A673 (cell line): ENCODE results near the gene INPP4B. TPM values are rescaled to one million over a fixed set of nuclear protein-coding genes. Genes with fewer than 3 reads are reported as not detected.

Source experiments
- BruUV-seq: library from RNA; stranded (reverse); fragments of 400-500 nt; replicated peaks from 2 replicates; lab custom pipeline; 2021; lab: Mats Ljungman, UMichigan
- CTCF ChIA-PET: fragments of 300-600 bp; sonication (Branson Sonifier 250); formaldehyde crosslinking; loops from one replicate; lab custom pipeline; 2022; ENCODE audit warnings: antibody characterized with exemption; lab: Charles Lee
- POLR2A ChIA-PET: fragments of 300-600 bp; sonication (Branson Sonifier 250); formaldehyde crosslinking; loops from one replicate; lab custom pipeline; 2022; ENCODE audit warnings: antibody characterized with exemption; ENCODE audit not compliant: low non-redundant PET; lab: Charles Lee
- DNase-seq: peaks from one replicate; pipeline ENCODE4 v3.0.0-alpha.2; 2015; ENCODE audit warnings: low spot score
- H3K27ac ChIP-seq: fragments of 200-600 bp; sonication (generic); 2 replicates; pipeline ENCODE4 v1.5.1; 2016; ENCODE audit warnings: mixed run types, low read depth, mild to moderate bottlenecking, mixed read lengths, antibody characterized with exemption, low read length; ENCODE audit not compliant: poor library complexity, severe bottlenecking
- H3K27me3 ChIP-seq: fragments of 200-600 bp; sonication (generic); replicated peaks from 2 replicates; pipeline ENCODE4 v1.6.1; 2017; ENCODE audit warnings: mixed run types, low read depth, mild to moderate bottlenecking, mixed read lengths, antibody characterized with exemption, low read length; ENCODE audit not compliant: insufficient read depth, poor library complexity
- H3K36me3 ChIP-seq: fragments of 200-600 bp; sonication (generic); 2 replicates; pipeline ENCODE4 v1.6.1; 2016; ENCODE audit warnings: mixed run types, mild to moderate bottlenecking, mixed read lengths, antibody characterized with exemption, low read length; ENCODE audit not compliant: insufficient read depth, poor library complexity, severe bottlenecking
- H3K4me1 ChIP-seq: fragments of 200-600 bp; sonication (generic); 2 replicates; pipeline ENCODE4 v1.6.1; 2017; ENCODE audit warnings: mixed run types, mild to moderate bottlenecking, mixed read lengths, antibody characterized with exemption, low read length; ENCODE audit not compliant: insufficient read depth, poor library complexity, severe bottlenecking
- H3K4me3 ChIP-seq: fragments of 200-600 bp; sonication (generic); 2 replicates; pipeline ENCODE4 v1.5.1; 2016; ENCODE audit warnings: low read depth, mixed run types, mild to moderate bottlenecking, mixed read lengths, low read length; ENCODE audit not compliant: poor library complexity, severe bottlenecking
- H3K9me3 ChIP-seq: fragments of 200-600 bp; sonication (generic); 2 replicates; pipeline ENCODE4 v1.6.1; 2016; ENCODE audit warnings: mixed run types, low read depth, mild to moderate bottlenecking, mixed read lengths, antibody characterized with exemption, low read length; ENCODE audit not compliant: poor library complexity, severe bottlenecking
- CTCF ChIP-seq: fragments of 300-800, 200-600 bp; sonication (generic); conservative IDR thresholded peaks from 2 replicates; pipeline ENCODE4 v1.5.1; 2017; ENCODE audit warnings: low read depth, mild to moderate bottlenecking, antibody characterized with exemption, low read length, moderate library complexity, mixed read lengths
- EZH2 ChIP-seq: fragments of 200-600 bp; sonication (generic); IDR thresholded peaks from 2 replicates; pipeline ENCODE4 v1.6.1; 2017; ENCODE audit warnings: borderline replicate concordance, low read depth, mild to moderate bottlenecking, mixed read lengths, antibody characterized with exemption, low read length; ENCODE audit not compliant: poor library complexity, severe bottlenecking
- intact Hi-C: fragments of 100-400 bp; cut with micrococcal nuclease; formaldehyde crosslinking; loops from one replicate; pipeline ENCODE4 v1.10.0; 2022; ENCODE audit not compliant: unreplicated experiment
- total RNA-seq: library from RNA; stranded (reverse); gene quantifications from 2 replicates; pipeline ENCODE4 v1.2.3, GENCODE V29; 2021

Gene INPP4B
- total RNA-seq, 1 experiment from 2014 or later, result 13.1 TPM

- CTCF ChIA-PET, result no interaction called here
- POLR2A ChIA-PET, result no interaction called here
- H3K36me3 ChIP-seq, result no peaks in the 10 kb centered on the region
- H3K4me1 ChIP-seq, result no peaks in the 10 kb centered on the region
- BruUV-seq, result no TSS peak
- TF ChIP-seq CTCF (no peak), EZH2 (no peak)
- no peak overlapping the region for H3K27ac ChIP-seq
- no peak for DNase-seq
- H3K27me3 ChIP-seq, result no peaks in the 10 kb centered on the region
- H3K4me3 ChIP-seq, result no peak overlapping the region
- H3K9me3 ChIP-seq, result peaks cover 6% of the 10 kb centered on the region
- intact Hi-C loops, result no loop called here
Observed at GRCh38 chr4:142322996-142323395, 523.1 kb downstream of the INPP4B start.

GRCh38 chr4:142318280-142318679 lies 527.8 kb downstream of the INPP4B start:
- no peak for DNase-seq
- ChIA-PET CTCF (no interaction called here), POLR2A (no interaction called here)
- no TSS peak for BruUV-seq
- Histone ChIP-seq H3K36me3 (no peaks in the 10 kb centered on the region), H3K27ac (no peak overlapping the region), H3K27me3 (no peaks in the 10 kb centered on the region), H3K4me3 (no peak overlapping the region), H3K4me1 (peaks cover 4% of the 10 kb centered on the region), H3K9me3 (peaks cover 6% of the 10 kb centered on the region)
- TF ChIP-seq EZH2, result no peak
- TF ChIP-seq CTCF, result no peak
- intact Hi-C loops, result no loop called here

GRCh38 chr4:142316913-142317312 lies 529.2 kb downstream of the INPP4B start:
- ChIA-PET CTCF (no interaction called here), POLR2A (no interaction called here)
- H3K9me3 ChIP-seq, result peaks cover 4% of the 10 kb centered on the region
- intact Hi-C loops, result no loop called here
- no peak overlapping the region for H3K4me3 ChIP-seq
- H3K36me3 ChIP-seq, result no peaks in the 10 kb centered on the region
- H3K27ac ChIP-seq, result no peak overlapping the region
- H3K27me3 ChIP-seq, result no peaks in the 10 kb centered on the region
- TF ChIP-seq EZH2, result no peak
- no peak for TF ChIP-seq CTCF
- no peak for DNase-seq
- BruUV-seq, result no TSS peak
- H3K4me1 ChIP-seq, result peaks cover 4% of the 10 kb centered on the region
